GM21529 (cell line): ENCODE data around the gene FOXD4.
"Not testable (repeated sequence)": the region's sequence is repeated elsewhere in the genome, so short reads cannot be mapped to it uniquely, and the experiment has no call there.

ENCODE experiments used
- ATAC-seq: cut with Tn5 transposase; IDR thresholded peaks from one replicate; pipeline ENCODE4 v1.9.1; 2021; ENCODE audit not compliant: unreplicated experiment

FOXD4 gene

GRCh38 chr9:117995-118467 is at the start of gene FOXD4:
Gene FOXD4, minus strand, starts transcription at chr9:118417. Its CDS starts 298 bp downstream, at chr9:118119.
- not testable (repeated sequence) for ATAC-seq

DNA sequence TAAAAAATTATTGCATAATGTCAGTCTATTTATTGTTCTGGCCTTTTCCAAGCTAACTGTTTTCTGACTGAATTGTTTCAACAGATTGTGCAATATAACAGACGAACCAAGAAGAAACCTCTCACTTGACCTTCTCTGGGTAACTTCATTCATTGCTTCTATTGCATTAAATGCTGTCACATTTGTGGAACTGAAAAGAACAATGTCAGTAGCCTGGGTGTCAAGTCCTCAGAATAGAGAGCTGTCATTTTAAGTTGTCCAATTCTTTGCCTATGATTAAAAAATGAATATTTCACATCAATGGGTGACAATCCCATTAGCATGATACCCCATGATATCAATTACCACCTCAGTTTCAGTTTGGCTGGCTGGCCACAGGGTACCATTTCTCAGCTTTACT is 41.7 kb upstream of the FOXD4 start:
- not testable (repeated sequence) for ATAC-seq

- not testable (repeated sequence) for ATAC-seq
These were observed 33.0 kb upstream of the FOXD4 start for GRCh38 chr9:151173-151572.

GRCh38 chr9:139880-140279 is 21.7 kb upstream of the FOXD4 start:
- ATAC-seq = not testable (repeated sequence)

DNA sequence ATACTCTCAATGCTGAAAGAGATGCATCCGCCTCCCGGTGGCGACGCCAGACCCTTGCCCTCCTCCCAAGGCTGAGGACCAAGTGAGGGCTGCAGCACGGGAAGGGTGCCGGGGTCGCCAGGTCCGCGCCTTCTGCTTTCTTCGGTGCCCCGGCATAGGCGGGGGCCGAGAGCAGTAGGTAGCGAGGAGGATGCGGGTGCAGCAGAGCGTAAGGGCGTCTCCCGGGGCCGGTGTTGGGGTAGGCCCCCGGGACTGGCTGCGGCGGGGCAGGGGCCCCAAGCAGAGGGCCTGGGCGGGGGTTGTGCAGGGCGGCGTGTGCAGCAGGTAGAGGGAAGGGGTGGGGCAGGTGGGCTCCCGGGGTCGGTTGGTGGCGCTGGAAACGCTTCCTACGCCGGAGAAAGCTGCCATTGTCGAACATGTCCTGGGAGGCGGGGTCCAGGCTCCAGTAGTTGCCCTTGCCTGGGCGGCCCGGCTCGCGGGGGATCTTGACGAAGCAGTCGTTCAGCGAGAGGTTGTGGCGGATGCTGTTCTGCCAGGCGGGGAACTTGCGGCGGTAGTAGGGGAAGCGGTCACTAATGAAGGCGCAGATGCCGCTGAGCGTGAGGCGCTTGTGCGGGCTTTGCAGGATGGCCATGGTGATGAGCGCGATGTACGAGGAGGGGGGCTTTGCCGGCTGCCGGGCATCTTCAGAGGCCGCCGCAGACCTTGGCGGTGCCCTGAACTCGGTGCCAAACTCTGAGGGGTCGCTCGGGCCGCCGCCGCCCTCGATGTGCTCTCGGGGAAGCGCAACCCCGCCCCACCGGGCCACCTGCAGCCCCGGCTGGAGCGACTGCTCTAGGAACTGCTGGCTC is 848 bp downstream of the FOXD4 start:
- not testable (repeated sequence) for ATAC-seq

DNA sequence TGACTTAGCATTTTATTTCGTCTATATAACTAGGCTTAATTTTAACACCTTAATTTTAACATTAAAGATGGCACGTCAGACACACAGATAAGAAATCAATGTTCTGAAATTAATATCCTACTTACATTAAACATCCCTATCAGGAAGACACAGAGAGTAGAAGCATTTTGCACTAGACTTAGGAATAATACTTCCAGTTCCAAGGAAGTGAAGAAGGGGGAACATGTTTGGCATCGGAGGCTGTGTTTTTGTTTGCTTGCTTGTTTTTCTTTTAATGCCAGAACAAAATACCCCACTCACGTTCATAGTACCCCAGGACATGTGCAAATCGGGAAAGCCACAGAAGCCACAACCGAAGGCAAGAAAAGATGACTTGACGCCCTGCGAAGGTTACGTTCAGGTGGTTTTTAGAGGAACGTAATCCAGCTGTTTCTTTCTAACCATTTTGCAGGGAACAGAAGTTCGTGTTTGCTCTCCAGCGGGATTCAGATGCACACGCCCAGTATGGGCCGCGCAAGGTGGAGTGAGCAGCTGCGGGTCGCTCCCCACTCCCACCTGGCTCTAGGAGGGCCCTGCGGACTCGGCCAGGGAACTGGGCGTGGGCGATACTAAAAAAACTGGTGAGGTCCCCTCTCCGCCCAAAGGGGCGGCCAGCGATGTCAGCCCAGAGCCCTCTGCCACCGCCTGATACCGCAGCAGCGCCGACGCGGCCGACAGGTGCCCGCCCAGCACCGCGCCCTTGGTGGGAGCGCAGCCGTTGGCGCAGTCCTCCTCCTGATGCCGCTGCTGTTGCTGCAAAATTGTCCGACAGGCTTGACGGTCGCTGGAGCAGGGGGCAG is 1.8 kb downstream of the FOXD4 start:
- ATAC-seq = not testable (repeated sequence)

- ATAC-seq = not testable (repeated sequence)
These were observed 3.1 kb downstream of the FOXD4 start for GRCh38 chr9:115118-115451.

DNA sequence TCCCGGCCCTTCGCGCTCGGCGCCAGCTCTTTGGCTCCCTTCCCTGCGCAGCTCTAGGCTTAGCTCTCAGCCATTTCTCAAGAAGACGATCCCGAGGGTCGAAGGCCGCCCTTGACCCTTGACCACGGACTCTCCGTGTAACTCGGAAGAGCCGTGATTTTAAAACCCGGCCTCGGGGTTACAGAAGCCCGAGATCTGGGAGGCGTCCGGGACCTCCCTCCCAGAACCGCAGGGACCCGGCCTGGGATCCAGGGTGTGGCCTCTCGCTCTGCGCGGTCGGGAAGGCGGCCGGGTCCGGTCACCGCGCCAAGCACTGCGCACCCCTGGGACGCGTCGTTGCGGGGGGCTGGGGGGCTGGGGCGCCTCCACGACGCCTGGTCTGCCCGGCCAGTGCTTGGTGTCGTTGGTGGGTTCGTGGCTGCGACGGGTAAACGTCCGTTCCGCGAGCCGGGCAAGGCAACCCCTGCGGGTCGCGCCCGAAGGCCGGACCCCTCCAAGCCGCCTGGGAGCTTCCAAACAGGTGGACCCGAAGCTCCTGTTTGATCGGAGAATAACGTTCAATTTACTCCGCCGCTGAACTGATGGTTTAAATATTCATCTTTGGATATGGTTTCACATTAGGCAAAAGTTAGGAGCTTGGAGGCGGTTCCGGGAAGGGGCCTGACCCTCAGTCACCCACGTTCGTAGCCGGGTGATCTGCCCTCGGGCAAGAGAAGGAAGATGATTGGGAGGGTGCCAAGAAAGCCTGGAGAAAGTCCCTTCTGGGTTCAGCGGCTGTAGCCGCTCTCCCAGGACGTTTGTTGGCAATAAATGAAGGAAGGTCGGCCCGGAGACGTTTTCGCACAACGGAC is 3.7 kb downstream of the FOXD4 start:
- ATAC-seq = peak; percentile 23

DNA sequence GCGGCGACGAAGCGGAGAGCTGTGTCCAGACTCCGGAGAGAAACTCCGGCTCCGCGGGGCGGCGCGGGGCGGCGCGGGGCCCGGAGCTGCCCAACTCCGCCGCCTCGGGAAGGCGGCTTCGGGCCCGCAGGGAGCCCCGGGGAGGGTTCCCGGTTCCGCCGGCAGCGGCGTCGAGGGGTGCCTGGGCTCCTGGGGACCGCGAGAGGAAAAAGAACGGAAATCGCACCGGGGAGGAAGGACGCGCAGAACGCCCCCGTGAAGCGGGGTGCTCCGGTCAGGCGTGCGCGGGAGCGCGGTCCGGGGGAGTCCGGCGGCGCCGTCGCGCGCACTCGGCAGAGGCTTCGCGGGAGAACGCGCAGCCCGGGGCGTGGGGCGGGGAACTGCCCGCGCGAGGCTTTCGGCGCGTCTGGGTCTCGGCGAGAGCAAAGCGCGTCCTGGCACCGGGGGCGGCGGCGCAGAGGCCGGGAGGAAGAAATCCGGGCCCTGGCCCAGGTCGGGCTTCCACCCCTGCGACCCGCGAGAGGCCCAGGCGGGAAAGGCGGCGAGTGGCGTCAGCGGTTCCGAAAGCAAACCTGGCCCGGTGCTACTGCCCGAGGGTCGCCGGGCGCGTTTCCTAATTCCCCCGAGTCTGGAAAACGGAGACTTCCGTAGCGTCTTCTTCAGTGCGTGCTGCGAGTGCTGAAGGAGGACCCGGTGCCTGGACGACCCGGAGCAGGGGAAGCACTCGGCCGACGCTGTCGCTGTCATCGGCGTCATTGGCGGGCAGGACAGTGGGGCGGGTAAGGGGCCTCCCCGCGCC is 4.5 kb downstream of the FOXD4 start:
- peak; percentile 62 for ATAC-seq

- not testable (repeated sequence) for ATAC-seq
These were observed 5.4 kb downstream of the FOXD4 start for GRCh38 chr9:112589-113467.

DNA sequence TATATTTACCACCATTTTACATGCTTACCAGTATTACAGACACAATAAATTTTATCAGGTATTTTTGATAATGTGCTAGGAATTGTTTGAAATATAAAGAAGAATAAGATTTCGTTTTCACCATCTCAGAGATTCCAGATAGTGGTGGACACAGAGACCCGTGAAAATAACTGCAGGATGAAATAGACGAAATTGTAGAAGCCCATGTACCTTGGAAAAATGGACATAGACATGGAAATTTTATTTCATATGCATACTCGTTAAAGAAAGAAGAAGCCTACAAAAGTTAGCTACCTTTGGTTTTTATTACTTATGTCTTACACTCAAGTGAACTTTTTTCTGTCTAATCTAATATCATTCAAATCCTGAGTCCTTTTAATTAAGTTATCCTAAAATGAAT is 7.5 kb downstream of the FOXD4 start:
- ATAC-seq = not testable (repeated sequence)

DNA sequence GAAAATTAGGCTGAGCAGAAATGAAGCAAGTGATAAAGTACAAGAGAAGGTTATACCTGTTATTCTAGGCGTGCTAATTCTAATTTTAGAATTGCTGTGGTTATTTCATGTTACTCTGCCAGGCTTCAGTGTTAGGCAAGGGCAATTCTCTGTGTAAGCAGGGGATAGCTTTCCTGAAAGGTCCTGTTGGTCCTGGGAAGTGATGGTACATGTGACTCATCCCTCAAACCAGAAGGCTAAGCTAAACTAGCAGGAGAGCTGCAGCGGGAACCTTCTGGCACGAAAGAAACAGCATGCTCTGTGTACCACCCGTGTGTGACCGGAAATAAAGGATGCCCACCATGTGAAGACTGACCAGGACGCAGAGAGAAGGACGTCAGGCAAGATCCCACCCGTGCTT is 8.7 kb downstream of the FOXD4 start:
- not testable (repeated sequence) for ATAC-seq

GRCh38 chr9:108742-109495 is 9.3 kb downstream of the FOXD4 start:
- ATAC-seq = not testable (repeated sequence)

DNA sequence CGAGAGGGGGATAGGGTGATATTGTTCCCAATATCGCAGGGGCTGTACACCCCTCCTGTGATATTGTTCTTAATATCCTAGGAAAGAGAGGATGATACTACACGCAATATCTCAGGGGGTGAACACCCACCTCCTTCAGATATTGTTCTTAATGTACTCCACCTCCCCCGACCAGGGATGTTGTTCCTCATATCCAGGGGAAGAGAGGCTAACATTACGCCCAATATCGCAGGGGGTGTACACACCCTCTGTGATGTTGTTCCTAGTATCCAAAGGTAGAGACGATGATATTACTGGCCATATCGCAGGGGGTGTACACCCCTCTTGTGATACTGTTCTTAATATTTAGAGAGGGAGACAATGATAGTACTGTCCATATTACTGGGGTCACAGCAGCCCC is 12.2 kb downstream of the FOXD4 start:
- not testable (repeated sequence) for ATAC-seq

DNA sequence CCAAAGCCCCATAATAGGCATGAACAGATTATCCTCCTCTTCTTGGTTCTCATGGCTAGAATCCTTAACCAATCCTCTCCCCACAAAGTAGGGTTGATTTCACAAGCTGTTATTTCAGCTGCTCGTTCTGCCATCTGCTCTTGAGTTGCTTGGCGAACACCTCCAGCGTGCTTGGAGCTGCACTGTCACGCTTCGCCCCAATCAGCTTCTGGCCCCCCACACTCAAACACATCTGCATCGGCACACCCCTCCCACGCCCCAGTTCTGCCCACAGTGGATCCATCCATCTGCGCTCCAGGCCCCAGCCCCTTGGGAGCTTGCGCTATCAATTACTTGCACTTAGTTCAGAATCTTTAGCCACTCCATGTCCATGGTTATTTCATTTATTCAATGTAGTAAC is 17.8 kb downstream of the FOXD4 start:
- not testable (repeated sequence) for ATAC-seq

GRCh38 chr9:99867-100266 is 18.4 kb downstream of the FOXD4 start:
- not testable (repeated sequence) for ATAC-seq

DNA sequence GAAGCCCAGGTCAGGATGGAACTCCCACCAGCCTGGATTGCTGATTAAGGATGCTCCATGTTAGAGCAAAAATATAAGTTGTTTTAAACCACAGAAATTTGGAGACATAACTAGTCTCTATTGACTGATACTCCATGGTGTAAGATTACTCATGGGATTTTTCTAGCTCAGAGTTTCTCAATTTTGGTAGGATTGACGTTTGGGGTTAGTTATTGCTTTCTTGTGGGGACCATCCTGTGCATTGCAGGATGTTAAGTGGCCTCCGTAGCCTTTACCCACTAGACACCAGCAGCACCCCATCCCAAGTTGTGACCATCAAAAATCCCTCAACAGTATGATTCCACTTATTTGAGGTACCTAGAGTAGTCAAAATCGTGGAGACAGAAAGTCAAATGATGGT is 19.4 kb downstream of the FOXD4 start:
- not testable (repeated sequence) for ATAC-seq

- not testable (repeated sequence) for ATAC-seq
These were observed 23.2 kb downstream of the FOXD4 start for GRCh38 chr9:94992-95391.
